Measurements from ENCODE around the gene ZNF804B.
A peak's percentile ranks its signal among the peaks of the same experiment; 100 is the strongest.

The ZNF804B gene

GRCh38 chr7:89027781-89028180, 268.3 kb downstream of the ZNF804B start:
- Histone ChIP-seq H3K4me3 (replicated peaks; ENCODE audit: low read depth, low read length) (no peak overlapping the region), H3K36me3 (ENCODE audit: control insufficient read depth, insufficient read depth, low read length) (no peaks in the 10 kb centered on the region), H3K27me3 (replicated peaks; ENCODE audit: control insufficient read depth, insufficient read depth, low read length) (no peaks in the 10 kb centered on the region)
- DNase-seq (ENCODE audit: extremely low read depth, insufficient read length), result no peak
- no peak for TF ChIP-seq CTCF (IDR thresholded peaks at IDR 0.05; ENCODE audit: insufficient read depth, low read length, poor library complexity, severe bottlenecking)

- Histone ChIP-seq H3K4me3 (replicated peaks; ENCODE audit: low read depth, low read length) (no peak overlapping the region), H3K36me3 (ENCODE audit: control insufficient read depth, insufficient read depth, low read length) (no peaks in the 10 kb centered on the region), H3K27me3 (replicated peaks; ENCODE audit: control insufficient read depth, insufficient read depth, low read length) (no peaks in the 10 kb centered on the region)
- no peak for TF ChIP-seq CTCF (IDR thresholded peaks at IDR 0.05; ENCODE audit: insufficient read depth, low read length, poor library complexity, severe bottlenecking)
- DNase-seq (ENCODE audit: extremely low read depth, insufficient read length), result no peak
Measured at GRCh38 chr7:89028319-89028718, 268.8 kb downstream of the ZNF804B start.

- Histone ChIP-seq H3K27me3 (replicated peaks; ENCODE audit: control insufficient read depth, insufficient read depth, low read length) (no peaks in the 10 kb centered on the region), H3K4me3 (replicated peaks; ENCODE audit: low read depth, low read length) (no peak overlapping the region), H3K36me3 (ENCODE audit: control insufficient read depth, insufficient read depth, low read length) (no peaks in the 10 kb centered on the region)
- DNase-seq (ENCODE audit: extremely low read depth, insufficient read length), result peak; percentile 3
- no peak for TF ChIP-seq CTCF (IDR thresholded peaks at IDR 0.05; ENCODE audit: insufficient read depth, low read length, poor library complexity, severe bottlenecking)
Measured at GRCh38 chr7:89029864-89030263, 270.4 kb downstream of the ZNF804B start.

GRCh38 chr7:89041240-89041639, 281.7 kb downstream of the ZNF804B start:
- Histone ChIP-seq H3K36me3 (ENCODE audit: control insufficient read depth, insufficient read depth, low read length) (no peaks in the 10 kb centered on the region), H3K27me3 (replicated peaks; ENCODE audit: control insufficient read depth, insufficient read depth, low read length) (no peaks in the 10 kb centered on the region), H3K4me3 (replicated peaks; ENCODE audit: low read depth, low read length) (no peak overlapping the region)
- DNase-seq (ENCODE audit: extremely low read depth, insufficient read length), result no peak
- no peak for TF ChIP-seq CTCF (IDR thresholded peaks at IDR 0.05; ENCODE audit: insufficient read depth, low read length, poor library complexity, severe bottlenecking)

- no peaks in the 10 kb centered on the region for H3K27me3 ChIP-seq (replicated peaks; ENCODE audit: control insufficient read depth, insufficient read depth, low read length)
- no peak for DNase-seq (ENCODE audit: extremely low read depth, insufficient read length)
- no peak for TF ChIP-seq CTCF (IDR thresholded peaks at IDR 0.05; ENCODE audit: insufficient read depth, low read length, poor library complexity, severe bottlenecking)
- H3K36me3 ChIP-seq (ENCODE audit: control insufficient read depth, insufficient read depth, low read length), result no peaks in the 10 kb centered on the region
- no peak overlapping the region for H3K4me3 ChIP-seq (replicated peaks; ENCODE audit: low read depth, low read length)
Measured at GRCh38 chr7:89042940-89043339, 283.4 kb downstream of the ZNF804B start.

GRCh38 chr7:89049043-89049442, 289.5 kb downstream of the ZNF804B start:
- Histone ChIP-seq H3K4me3 (replicated peaks; ENCODE audit: low read depth, low read length) (no peak overlapping the region), H3K36me3 (ENCODE audit: control insufficient read depth, insufficient read depth, low read length) (no peaks in the 10 kb centered on the region), H3K27me3 (replicated peaks; ENCODE audit: control insufficient read depth, insufficient read depth, low read length) (no peaks in the 10 kb centered on the region)
- no peak for TF ChIP-seq CTCF (IDR thresholded peaks at IDR 0.05; ENCODE audit: insufficient read depth, low read length, poor library complexity, severe bottlenecking)
- DNase-seq (ENCODE audit: extremely low read depth, insufficient read length), result no peak

Measured in GM06990 (cell line).